ENCODE results near the gene PPA1.
"Not testable (repeated sequence)": the region's sequence is repeated elsewhere in the genome, so short reads cannot be mapped to it uniquely, and the experiment has no call there.

PPA1 gene

DNA sequence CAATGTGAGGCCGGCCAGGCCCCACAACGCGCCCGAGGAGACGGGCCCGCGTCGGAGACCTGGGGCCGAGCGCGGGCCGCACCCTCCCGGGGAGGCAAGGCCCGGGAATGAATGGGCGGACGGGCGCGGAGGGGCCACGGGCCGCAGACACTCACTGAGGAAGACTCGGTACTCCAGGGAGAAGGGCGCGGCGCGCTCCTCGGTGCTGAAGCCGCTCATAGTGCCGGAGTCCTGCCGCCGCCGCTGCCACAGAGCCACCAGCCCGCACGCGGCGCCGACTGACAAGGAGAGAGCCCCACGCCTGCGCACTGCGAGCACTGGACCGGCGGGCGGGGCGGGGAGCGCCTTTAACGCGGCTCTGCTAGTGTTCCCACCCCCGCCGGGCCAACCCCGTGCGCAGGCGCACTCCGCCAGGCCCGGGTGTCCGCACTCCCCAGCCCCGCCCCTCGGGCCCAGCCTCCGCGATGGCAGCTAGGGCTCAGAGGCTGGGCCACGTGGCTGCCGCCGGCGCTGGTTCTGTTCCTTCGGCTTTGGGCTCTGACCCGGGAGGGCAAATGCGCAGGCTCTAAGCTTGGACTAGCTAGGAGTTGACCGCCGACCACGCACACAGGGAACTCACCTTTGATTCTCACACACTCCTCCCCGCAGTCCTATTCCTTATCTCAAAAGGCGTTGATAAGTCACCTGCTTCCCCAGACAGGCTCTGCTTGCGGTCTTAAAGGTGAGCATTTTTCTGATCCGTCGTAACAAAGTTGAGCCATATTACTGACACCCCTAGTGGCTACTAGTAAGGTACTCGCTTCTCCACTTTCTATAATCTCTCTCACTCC, at the start of gene PPA1:
TSS of gene PPA1 (minus strand) at position 321 of the 830 bp plus-strand sequence. CDS start at position 219, 102 bp downstream.
- H3K4me3 ChIP-seq (ENCODE audit: low read depth, low read length) = peak within 1 kb of the TSS; percentile 70

DNA sequence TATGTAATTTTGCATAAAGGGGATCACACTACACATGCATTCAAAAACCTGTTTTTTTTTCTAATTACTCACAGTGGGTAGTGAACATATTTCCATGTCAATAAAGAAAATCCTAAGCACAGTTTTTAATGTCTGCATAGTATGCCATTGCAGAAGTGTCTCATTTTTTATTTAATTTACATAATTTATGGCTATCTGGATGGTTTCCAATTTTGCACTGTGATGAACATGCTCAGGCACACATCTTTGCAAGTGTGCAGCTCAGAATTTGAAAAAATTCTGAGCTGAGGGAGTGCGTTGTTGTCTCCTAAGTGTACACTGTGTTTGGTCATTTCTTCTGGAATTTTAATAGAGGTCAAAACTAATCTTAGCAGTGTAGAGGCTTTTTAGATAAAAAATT, 48.4 kb upstream of the PPA1 start:
- H3K4me3 ChIP-seq (ENCODE audit: low read depth, low read length) = no peak overlapping the region

DNA sequence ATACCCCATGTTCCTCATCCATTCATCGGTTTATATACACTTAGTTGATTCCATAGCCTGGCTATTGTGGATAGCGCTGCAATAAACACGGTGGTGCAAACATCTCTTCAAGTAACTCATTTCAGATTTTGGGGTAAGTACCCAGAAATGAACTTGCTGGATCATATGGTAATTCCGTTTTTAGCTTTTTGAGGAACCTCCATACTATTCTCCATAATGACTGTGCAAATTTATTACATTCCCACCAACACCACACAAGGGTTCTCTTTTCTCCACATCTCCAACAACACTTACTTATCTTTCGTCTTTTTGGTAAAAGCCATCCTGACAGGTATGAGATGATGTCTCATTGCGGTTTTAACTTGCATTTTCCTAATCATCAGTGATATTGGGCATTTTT, 46.9 kb upstream of the PPA1 start:
- H3K4me3 ChIP-seq (ENCODE audit: low read depth, low read length) = no peak overlapping the region

- H3K4me3 ChIP-seq (ENCODE audit: low read depth, low read length) = no peak overlapping the region
Observed at GRCh38 chr10:70277396-70278030, 44.3 kb upstream of the PPA1 start.

GRCh38 chr10:70274643-70275042, 41.4 kb upstream of the PPA1 start:
- no peak overlapping the region for H3K4me3 ChIP-seq (ENCODE audit: low read depth, low read length)

DNA sequence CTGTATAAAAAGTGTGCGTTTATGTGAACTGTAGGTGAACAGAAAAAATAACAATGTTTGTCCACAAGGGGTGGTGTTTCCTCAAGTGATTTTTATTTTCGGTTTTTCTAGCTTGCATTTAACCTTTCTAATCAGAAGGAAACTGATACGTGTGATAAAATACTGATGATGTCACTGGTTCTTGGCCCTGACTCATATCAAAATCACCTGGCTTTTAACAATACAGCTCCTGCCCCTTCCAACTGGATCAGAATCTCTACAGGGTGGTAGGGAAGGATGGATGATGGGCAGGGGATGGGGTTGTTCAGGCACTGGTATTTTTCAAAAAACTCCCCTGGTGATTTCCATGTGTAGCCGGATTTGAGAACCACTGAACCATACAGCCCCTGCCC, 39.7 kb upstream of the PPA1 start:
- H3K4me3 ChIP-seq (ENCODE audit: low read depth, low read length) = no peak overlapping the region

GRCh38 chr10:70271996-70272924, 39.0 kb upstream of the PPA1 start:
- no peak overlapping the region for H3K4me3 ChIP-seq (ENCODE audit: low read depth, low read length)

- no peak overlapping the region for H3K4me3 ChIP-seq (ENCODE audit: low read depth, low read length)
Observed at GRCh38 chr10:70270952-70271351, 37.7 kb upstream of the PPA1 start.

DNA sequence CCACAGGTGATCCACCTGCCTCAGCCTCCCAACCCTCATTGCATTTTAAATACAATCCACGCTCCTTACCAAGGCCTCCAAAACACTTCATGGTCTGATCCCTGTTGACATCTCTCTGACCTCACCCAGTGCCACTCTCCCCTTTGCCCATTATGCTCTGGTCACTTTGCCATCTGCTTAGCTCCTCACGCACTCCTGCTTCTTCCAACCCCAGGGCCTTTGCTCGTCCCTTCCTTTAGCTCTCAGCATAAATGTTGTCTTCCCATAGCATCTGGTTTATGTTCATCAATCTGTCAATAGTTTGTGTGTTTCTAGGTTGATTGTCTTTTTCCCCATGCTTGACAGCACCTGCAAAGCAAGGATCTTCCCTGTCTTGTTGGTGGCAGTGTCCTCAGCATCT, 36.5 kb upstream of the PPA1 start:
- no peak overlapping the region for H3K4me3 ChIP-seq (ENCODE audit: low read depth, low read length)

GRCh38 chr10:70268376-70268775, 35.1 kb upstream of the PPA1 start:
- H3K4me3 ChIP-seq (ENCODE audit: low read depth, low read length) = no peak overlapping the region

DNA sequence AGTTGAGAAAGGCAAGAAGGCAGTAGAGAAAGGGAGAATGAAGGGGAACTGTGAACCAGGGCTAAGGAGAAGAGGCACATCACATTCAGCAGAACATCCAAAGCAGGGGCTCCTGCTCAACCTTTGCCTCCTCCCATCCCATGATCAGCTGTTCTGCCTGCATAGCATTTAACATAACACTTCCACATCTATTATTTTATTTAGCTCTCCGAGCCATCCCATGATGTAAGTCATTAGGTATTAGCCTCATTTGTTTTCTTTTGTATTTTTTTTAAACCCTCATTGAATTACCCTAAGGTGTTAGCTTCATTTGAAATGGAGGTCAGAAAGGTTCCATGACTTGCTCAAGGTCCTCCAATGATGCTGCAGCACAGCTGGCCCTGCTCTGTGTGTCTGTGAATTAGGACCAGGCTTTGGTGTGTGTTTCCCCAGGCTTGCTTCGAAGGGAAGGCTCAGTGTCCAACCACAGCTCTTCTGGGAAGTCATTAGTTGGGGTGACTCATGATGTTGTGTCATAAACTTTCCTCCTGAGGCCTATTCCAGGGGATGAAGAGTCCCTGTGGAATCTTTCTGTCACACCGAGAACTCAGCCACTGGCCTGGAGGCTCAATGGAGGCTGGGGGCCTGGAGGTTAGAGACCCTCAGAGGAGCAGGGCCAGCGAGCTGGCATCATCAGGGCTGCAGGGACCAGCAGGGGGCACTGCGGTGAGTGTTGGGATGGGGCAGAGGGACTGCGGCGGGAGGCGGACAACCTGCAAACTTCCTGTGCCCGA, 34.1 kb upstream of the PPA1 start:
- no peak overlapping the region for H3K4me3 ChIP-seq (ENCODE audit: low read depth, low read length)

DNA sequence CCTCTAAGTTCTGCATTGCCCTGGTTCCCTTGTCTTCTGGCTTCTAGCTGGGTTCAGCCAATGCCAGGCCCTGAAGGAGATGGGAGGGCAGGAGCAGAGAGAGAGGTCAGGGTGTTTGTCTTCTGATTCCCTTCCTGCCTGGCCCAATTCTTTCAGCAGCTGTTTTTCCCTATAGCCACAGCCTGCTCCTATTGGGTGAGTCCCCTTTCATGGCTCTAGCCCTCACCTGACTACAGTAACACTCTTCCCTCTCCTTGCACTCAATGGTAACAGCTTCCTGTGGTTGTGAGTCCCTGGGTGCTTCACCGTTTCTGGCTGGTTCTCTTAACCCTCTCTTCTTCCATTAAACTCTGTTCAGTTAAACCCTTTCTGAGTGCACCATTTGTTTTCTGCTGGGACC, 33.5 kb upstream of the PPA1 start:
- H3K4me3 ChIP-seq (ENCODE audit: low read depth, low read length) = no peak overlapping the region

DNA sequence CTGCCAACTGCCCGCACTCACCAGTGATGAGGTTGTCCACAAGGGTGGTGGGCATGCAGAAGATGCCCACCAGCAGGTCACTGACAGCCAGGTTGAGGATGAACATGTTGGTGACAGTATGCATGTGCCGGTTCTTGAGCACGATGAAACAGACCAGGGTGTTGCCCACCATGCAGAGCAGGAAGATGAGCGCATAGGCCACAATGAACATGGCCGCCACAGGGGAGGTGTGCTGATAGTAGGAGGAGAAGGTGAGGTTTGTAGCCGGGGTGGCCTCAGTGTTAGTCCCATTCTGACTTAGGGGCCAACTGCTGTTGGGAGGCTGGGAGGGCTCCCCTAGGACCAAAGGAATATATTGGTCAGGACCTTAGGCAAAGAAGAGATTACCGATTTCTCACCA, 32.8 kb upstream of the PPA1 start:
- no peak overlapping the region for H3K4me3 ChIP-seq (ENCODE audit: low read depth, low read length)

- no peak overlapping the region for H3K4me3 ChIP-seq (ENCODE audit: low read depth, low read length)
Observed at GRCh38 chr10:70265032-70265689, 31.9 kb upstream of the PPA1 start.

GRCh38 chr10:70260734-70261133, 27.5 kb upstream of the PPA1 start:
- H3K4me3 ChIP-seq (ENCODE audit: low read depth, low read length) = no peak overlapping the region

- no peak overlapping the region for H3K4me3 ChIP-seq (ENCODE audit: low read depth, low read length)
Observed at GRCh38 chr10:70260259-70260658, 27.0 kb upstream of the PPA1 start.

- H3K4me3 ChIP-seq (ENCODE audit: low read depth, low read length) = no peak overlapping the region
Observed at GRCh38 chr10:70258216-70258615, 25.0 kb upstream of the PPA1 start.

DNA sequence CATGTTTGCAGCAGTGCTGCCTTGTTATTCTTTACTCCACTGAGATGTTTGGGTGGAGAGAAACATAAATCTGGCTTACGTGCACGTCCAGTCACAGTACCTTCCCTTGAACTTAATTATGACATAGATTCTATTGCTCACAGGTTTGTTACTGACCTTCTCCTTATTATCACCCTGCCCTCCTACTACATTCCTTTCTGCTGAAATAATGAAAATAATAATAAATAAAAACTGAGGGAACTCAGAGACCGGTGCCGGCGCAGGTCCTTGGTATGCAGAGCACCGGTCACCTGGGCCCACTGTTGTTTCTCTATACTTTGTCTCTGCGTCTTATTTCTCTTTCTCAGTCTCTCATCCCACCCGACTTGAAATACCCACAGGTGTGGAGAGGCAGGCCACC, 24.6 kb upstream of the PPA1 start:
- H3K4me3 ChIP-seq (ENCODE audit: low read depth, low read length) = not testable (repeated sequence)

- H3K4me3 ChIP-seq (ENCODE audit: low read depth, low read length) = no peak overlapping the region
Observed at GRCh38 chr10:70256463-70256862, 23.2 kb upstream of the PPA1 start.
